Spleen (tissue), 7 donors: ENCODE data around the gene SLC39A13.

Experiments
- POLR2A ChIP-seq, 3 donors: fragments of 450-650 bp; IDR thresholded peaks; one replicate each; pipeline ENCODE4 v1.5.1; 2017; ENCODE audit warnings: antibody characterized with exemption in 3 of 3, mild to moderate bottlenecking in 1 of 3
- TF ChIP-seq, protein P1 (sequence below), 11 experiments: fragments of 200-600 bp in 7 of 11; fragments of 450-650 bp in 4 of 11; sonication (generic) in 4 of 11; IDR thresholded peaks in 8 of 11; conservative IDR thresholded peaks in 3 of 11; 1 replicate in 7 of 11; 2 replicates in 4 of 11; pipeline versions ENCODE4 v1.4.0 to v1.8.0; 2016 to 2021; ENCODE audit warnings: antibody characterized with exemption in 11 of 11, inconsistent platforms in 4 of 11, mild to moderate bottlenecking in 1 of 11
- donor health status: DM: no; HTN: no; CAD: no; lungs with moderate emphysema.
- donor health status: DM: no; HTN: no; CAD: no.
- donor health status: DM: no; HTN: no; CAD: no.

DNA sequence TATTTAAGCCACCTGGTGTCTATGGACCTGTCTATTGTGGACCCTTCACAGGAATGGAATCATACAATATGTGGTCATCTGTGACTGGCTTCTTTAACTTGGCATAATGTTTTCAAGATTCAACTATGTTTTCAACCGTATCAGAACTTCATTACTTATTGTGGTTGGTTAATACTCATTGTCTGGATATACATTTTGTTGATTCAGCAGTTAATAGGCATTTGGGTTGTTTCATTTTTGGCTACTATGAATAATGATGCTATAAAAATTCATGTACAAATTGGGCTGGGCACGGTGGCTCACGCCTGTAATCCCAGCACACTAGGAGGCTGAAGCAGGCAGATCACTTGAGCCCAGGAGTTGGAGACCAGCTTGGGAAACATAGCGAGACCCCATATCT lies 43.0 kb downstream of the SLC39A13 start:
- no peak for TF ChIP-seq POLR2A (IDR thresholded peaks at IDR 0.05)
- TF ChIP-seq, protein P1, sequence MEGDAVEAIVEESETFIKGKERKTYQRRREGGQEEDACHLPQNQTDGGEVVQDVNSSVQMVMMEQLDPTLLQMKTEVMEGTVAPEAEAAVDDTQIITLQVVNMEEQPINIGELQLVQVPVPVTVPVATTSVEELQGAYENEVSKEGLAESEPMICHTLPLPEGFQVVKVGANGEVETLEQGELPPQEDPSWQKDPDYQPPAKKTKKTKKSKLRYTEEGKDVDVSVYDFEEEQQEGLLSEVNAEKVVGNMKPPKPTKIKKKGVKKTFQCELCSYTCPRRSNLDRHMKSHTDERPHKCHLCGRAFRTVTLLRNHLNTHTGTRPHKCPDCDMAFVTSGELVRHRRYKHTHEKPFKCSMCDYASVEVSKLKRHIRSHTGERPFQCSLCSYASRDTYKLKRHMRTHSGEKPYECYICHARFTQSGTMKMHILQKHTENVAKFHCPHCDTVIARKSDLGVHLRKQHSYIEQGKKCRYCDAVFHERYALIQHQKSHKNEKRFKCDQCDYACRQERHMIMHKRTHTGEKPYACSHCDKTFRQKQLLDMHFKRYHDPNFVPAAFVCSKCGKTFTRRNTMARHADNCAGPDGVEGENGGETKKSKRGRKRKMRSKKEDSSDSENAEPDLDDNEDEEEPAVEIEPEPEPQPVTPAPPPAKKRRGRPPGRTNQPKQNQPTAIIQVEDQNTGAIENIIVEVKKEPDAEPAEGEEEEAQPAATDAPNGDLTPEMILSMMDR (IDR thresholded peaks at IDR 0.05 in 8 of 11, conservative IDR thresholded peaks at IDR 0.05 in 3 of 11): no peak
